ENCODE measurements around the gene PLXNA4.

DNA sequence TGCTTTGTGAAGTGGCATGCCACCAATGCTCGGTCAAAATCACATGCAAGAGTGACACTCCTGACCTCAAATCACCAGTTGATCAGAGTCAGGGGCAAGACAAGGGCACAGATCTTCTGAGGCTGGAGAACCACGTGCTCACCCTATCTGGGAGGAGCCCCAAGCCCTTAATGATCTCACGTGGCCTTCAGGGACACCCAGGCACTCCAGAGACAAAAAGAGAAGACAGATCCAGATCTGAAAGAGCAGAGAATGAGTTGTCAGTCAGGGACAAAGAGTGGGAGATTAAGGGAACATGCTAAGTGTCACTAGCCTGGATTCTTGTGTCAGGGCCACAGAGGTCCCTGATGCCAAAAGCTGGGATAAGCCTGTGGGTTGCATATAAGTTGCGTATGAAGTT, 134.3 kb downstream of the PLXNA4 start:
- TF ChIP-seq NR2C2 (CRISPR knock-in tag; IDR thresholded peaks at IDR 0.05) (no peak), NR2C2 (tag; IDR thresholded peaks at IDR 0.05) (no peak), CTCF (IDR thresholded peaks at IDR 0.05 in 2 of 3, conservative IDR thresholded peaks at IDR 0.05 in 1 of 3; ENCODE audit: insufficient read depth in 2 of 3, low read depth in 1 of 3, low read length in 3 of 3) (no peak), ADNP (tag; IDR thresholded peaks at IDR 0.05) (no peak), CHD4 (IDR thresholded peaks at IDR 0.05; ENCODE audit: insufficient read depth, insufficient replicate concordance, low read depth, low read length, poor library complexity, severe bottlenecking) (no peak), SMC3 (conservative IDR thresholded peaks at IDR 0.05; ENCODE audit: insufficient read depth, low read depth, low read length) (no peak), CBFB (CRISPR knock-in tag; IDR thresholded peaks at IDR 0.05) (no peak), WHSC1 (IDR thresholded peaks at IDR 0.05; ENCODE audit: low read length) (no peak), KLF13 (tag; IDR thresholded peaks at IDR 0.05; ENCODE audit: borderline replicate concordance, low read depth) (no peak), HNRNPUL1 (IDR thresholded peaks at IDR 0.05; ENCODE audit: low read length) (no peak), ATF3 (IDR thresholded peaks at IDR 0.05) (no peak), ATF3 (CRISPR knock-in tag; conservative IDR thresholded peaks at IDR 0.05) (no peak)
